Measurements from ENCODE around the gene GDF9. TPM values are rescaled to one million over a fixed set of nuclear protein-coding genes. Genes with fewer than 3 reads are reported as not detected.

Gene GDF9
- total RNA-seq, 5 donors from 2014 or later (not counting 1 experiment from before 2014, with no cell fraction given), result 0.63 to 1.9 (median 0.92) TPM

GRCh38 chr5:132825033-132825833 lies 41.0 kb downstream of the GDF9 start:
- Histone ChIP-seq H3K4me3 (ENCODE audit: control insufficient read depth in 1 of 2, extremely low read depth in 1 of 2, low read length in 1 of 2) (peak overlapping the region in 1 of 2 donors; percentile 42), H3K9me3 (no peaks in the 10 kb centered on the region), H3K27ac (ENCODE audit: low read length) (no peak overlapping the region), H3K4me1 (ENCODE audit: control insufficient read depth in 1 of 2, extremely low read depth in 1 of 2, insufficient read depth in 2 of 2, low read length in 2 of 2) (peaks cover under 1 to 24% of the 10 kb centered on the region in 2 experiments), H3K36me3 (ENCODE audit: control insufficient read depth in 2 of 2, extremely low read depth in 1 of 2, insufficient read depth in 1 of 2, low read length in 1 of 2) (no peaks in the 10 kb centered on the region), H3K27me3 (replicated peaks in 1 of 2; ENCODE audit: control insufficient read depth in 2 of 2, extremely low read depth in 1 of 2, insufficient read depth in 2 of 2, low read length in 1 of 2) (peaks cover 6 to 73% of the 10 kb centered on the region in 2 experiments)
- POLR2A ChIA-PET, result interaction anchor here in 1 of 2 donors (0.6 kb wide), 1 partner anchor 325 kb away, joined by 4 read pairs; no protein-coding TSS in a partner anchor
- Mint-ChIP-seq H3K4me3 (peak overlapping the region; percentile 13 to 47 (median 21)), H3K36me3 (no peaks in the 10 kb centered on the region), H3K27ac (no peak overlapping the region), H3K4me1 (peaks cover 6 to 19% (median 10%) of the 10 kb centered on the region in 3 donors), H3K27me3 (peaks cover 29 to 63% of the 10 kb centered on the region in 2 donors), H3K9me3 (no peaks in the 10 kb centered on the region)
- ATAC-seq (replicated peaks in 1 of 4) (peak in 1 of 4 experiments; percentile 3), DNase-seq (no peak)
- WGBS (ENCODE audit: insufficient coverage), result 24% methylated on average over 71 of the region's 71 CpGs
- CTCF ChIA-PET, result no interaction called here

DNA sequence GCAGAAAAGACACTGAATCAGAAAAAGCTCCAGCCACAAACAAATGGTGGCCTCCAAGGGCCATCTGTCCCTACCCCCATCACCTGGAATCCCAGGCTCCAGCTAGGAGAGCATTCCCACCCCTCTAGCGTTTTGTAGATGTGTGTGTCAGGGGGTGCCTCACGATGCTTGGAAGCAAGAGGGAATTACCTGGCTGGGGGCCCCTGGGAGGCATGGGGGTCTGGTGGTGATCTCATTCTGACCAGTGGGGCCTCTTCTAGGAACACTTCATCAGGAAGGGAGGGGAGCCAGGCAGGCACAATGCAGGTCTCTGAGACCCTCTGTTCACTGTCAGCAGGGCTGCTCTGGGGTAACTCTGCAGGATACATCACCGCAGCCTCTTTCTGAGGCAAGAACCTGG lies 41.8 kb downstream of the GDF9 start:
- peaks cover 32 to 61% of the 10 kb centered on the region in 2 donors for H3K27me3 Mint-ChIP-seq
- H3K27ac Mint-ChIP-seq, result no peak overlapping the region
- H3K4me1 Mint-ChIP-seq, result peaks cover 12 to 20% (median 13%) of the 10 kb centered on the region in 3 donors
- Histone ChIP-seq H3K27ac (ENCODE audit: low read length) (no peak overlapping the region), H3K36me3 (ENCODE audit: control insufficient read depth in 2 of 2, extremely low read depth in 1 of 2, insufficient read depth in 1 of 2, low read length in 1 of 2) (no peaks in the 10 kb centered on the region), H3K4me3 (ENCODE audit: control insufficient read depth in 1 of 2, extremely low read depth in 1 of 2, low read length in 1 of 2) (no peak overlapping the region), H3K9me3 (no peaks in the 10 kb centered on the region), H3K27me3 (replicated peaks in 1 of 2; ENCODE audit: control insufficient read depth in 2 of 2, extremely low read depth in 1 of 2, insufficient read depth in 2 of 2, low read length in 1 of 2) (peaks cover 6 to 75% of the 10 kb centered on the region in 2 experiments), H3K4me1 (ENCODE audit: control insufficient read depth in 1 of 2, extremely low read depth in 1 of 2, insufficient read depth in 2 of 2, low read length in 2 of 2) (peaks cover 5 to 27% of the 10 kb centered on the region in 2 experiments)
- CTCF ChIA-PET, result no interaction called here
- no peak for DNase-seq
- H3K9me3 Mint-ChIP-seq, result no peaks in the 10 kb centered on the region
- no peak for ATAC-seq (replicated peaks in 1 of 4)
- H3K4me3 Mint-ChIP-seq, result peak overlapping the region in 2 of 3 donors; percentile 21 to 47
- WGBS (ENCODE audit: insufficient coverage), result 100% methylated on average over 1 of the region's 3 CpGs
- H3K36me3 Mint-ChIP-seq, result no peaks in the 10 kb centered on the region
- POLR2A ChIA-PET, result no interaction called here

- POLR2A ChIA-PET, result no interaction called here
- DNase-seq (no peak), ATAC-seq (replicated peaks in 1 of 4) (no peak)
- Mint-ChIP-seq H3K9me3 (no peaks in the 10 kb centered on the region), H3K4me3 (peak overlapping the region in 1 of 3 donors; percentile 19), H3K36me3 (no peaks in the 10 kb centered on the region), H3K27ac (no peak overlapping the region), H3K27me3 (peaks cover 26 to 65% of the 10 kb centered on the region in 2 donors), H3K4me1 (peaks cover 11 to 17% (median 12%) of the 10 kb centered on the region in 3 donors)
- no peaks in the 10 kb centered on the region for H3K9me3 ChIP-seq
- peaks cover 6 to 75% of the 10 kb centered on the region in 2 experiments for H3K27me3 ChIP-seq (replicated peaks in 1 of 2; ENCODE audit: control insufficient read depth in 2 of 2, extremely low read depth in 1 of 2, insufficient read depth in 2 of 2, low read length in 1 of 2)
- H3K4me3 ChIP-seq (ENCODE audit: control insufficient read depth in 1 of 2, extremely low read depth in 1 of 2, low read length in 1 of 2), result no peak overlapping the region
- H3K36me3 ChIP-seq (ENCODE audit: control insufficient read depth in 2 of 2, extremely low read depth in 1 of 2, insufficient read depth in 1 of 2, low read length in 1 of 2), result no peaks in the 10 kb centered on the region
- peaks cover 5 to 25% of the 10 kb centered on the region in 2 experiments for H3K4me1 ChIP-seq (ENCODE audit: control insufficient read depth in 1 of 2, extremely low read depth in 1 of 2, insufficient read depth in 2 of 2, low read length in 2 of 2)
- WGBS (ENCODE audit: insufficient coverage), result 82% methylated on average over 5 of the region's 7 CpGs
- no peak overlapping the region for H3K27ac ChIP-seq (ENCODE audit: low read length)
- CTCF ChIA-PET, result no interaction called here
Observed at GRCh38 chr5:132823481-132824050, 42.7 kb downstream of the GDF9 start.

- no peak overlapping the region for H3K27ac Mint-ChIP-seq
- H3K36me3 ChIP-seq (ENCODE audit: control insufficient read depth in 2 of 2, extremely low read depth in 1 of 2, insufficient read depth in 1 of 2, low read length in 1 of 2), result no peaks in the 10 kb centered on the region
- peaks cover 25 to 61% of the 10 kb centered on the region in 2 donors for H3K27me3 Mint-ChIP-seq
- WGBS (ENCODE audit: insufficient coverage), result 28% methylated on average over 62 of the region's 68 CpGs
- peak overlapping the region in 1 of 3 donors; percentile 19 for H3K4me3 Mint-ChIP-seq
- CTCF ChIA-PET, result interaction anchor here in 1 of 2 donors (1.1 kb wide), 1 partner anchor 57 kb away, joined by 3 read pairs; no protein-coding TSS in a partner anchor
- ATAC-seq (replicated peaks in 1 of 4) (no peak), DNase-seq (no peak)
- H3K9me3 Mint-ChIP-seq, result no peaks in the 10 kb centered on the region
- no peaks in the 10 kb centered on the region for H3K9me3 ChIP-seq
- no peak overlapping the region for H3K4me3 ChIP-seq (ENCODE audit: control insufficient read depth in 1 of 2, extremely low read depth in 1 of 2, low read length in 1 of 2)
- peaks cover 5 to 25% of the 10 kb centered on the region in 2 experiments for H3K4me1 ChIP-seq (ENCODE audit: control insufficient read depth in 1 of 2, extremely low read depth in 1 of 2, insufficient read depth in 2 of 2, low read length in 2 of 2)
- peaks cover 11 to 17% (median 12%) of the 10 kb centered on the region in 3 donors for H3K4me1 Mint-ChIP-seq
- no peak overlapping the region for H3K27ac ChIP-seq (ENCODE audit: low read length)
- POLR2A ChIA-PET, result interaction anchor here in 1 of 2 donors (0.7 kb wide), 1 partner anchor 117 kb away, joined by 5 read pairs; no protein-coding TSS in a partner anchor
- H3K27me3 ChIP-seq (replicated peaks in 1 of 2; ENCODE audit: control insufficient read depth in 2 of 2, extremely low read depth in 1 of 2, insufficient read depth in 2 of 2, low read length in 1 of 2), result peaks cover 6 to 73% of the 10 kb centered on the region in 2 experiments
- no peaks in the 10 kb centered on the region for H3K36me3 Mint-ChIP-seq
Observed at GRCh38 chr5:132822650-132823480, 43.4 kb downstream of the GDF9 start.

DNA sequence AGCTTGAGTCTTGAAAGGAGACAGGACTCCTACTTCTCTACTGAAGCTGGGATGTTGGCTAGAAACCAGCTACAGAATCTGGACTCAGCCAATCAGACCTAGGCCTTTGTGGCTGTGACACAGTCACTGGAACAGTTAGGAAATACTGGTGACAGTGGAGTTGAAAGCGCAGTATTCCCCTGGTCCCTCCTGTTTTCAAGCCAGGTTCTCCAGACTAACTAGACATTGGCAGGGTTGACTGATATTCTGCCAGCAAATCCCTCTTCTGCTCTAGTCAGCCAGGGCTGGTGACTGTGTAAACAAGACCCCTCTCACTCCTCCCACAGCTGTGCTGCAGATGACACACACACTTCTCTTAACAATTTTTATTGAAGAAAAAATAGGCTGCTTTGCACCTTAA lies 44.5 kb downstream of the GDF9 start:
- H3K9me3 ChIP-seq, result no peaks in the 10 kb centered on the region
- no peak for ATAC-seq (replicated peaks in 1 of 4)
- ChIA-PET CTCF (no interaction called here), POLR2A (interaction anchor here (0.6 kb wide), 2 partner anchors 77 to 90 kb away, joined by 3 to 4 read pairs; no protein-coding TSS in a partner anchor)
- DNase-seq, result no peak
- H3K27me3 Mint-ChIP-seq, result peaks cover 14 to 50% of the 10 kb centered on the region in 2 donors
- no peak overlapping the region for H3K27ac Mint-ChIP-seq
- no peak overlapping the region for H3K4me3 Mint-ChIP-seq
- H3K36me3 Mint-ChIP-seq, result no peaks in the 10 kb centered on the region
- no peak overlapping the region for H3K4me3 ChIP-seq (ENCODE audit: control insufficient read depth in 1 of 2, extremely low read depth in 1 of 2, low read length in 1 of 2)
- no peaks in the 10 kb centered on the region for H3K9me3 Mint-ChIP-seq
- peaks cover 3 to 64% of the 10 kb centered on the region in 2 experiments for H3K27me3 ChIP-seq (replicated peaks in 1 of 2; ENCODE audit: control insufficient read depth in 2 of 2, extremely low read depth in 1 of 2, insufficient read depth in 2 of 2, low read length in 1 of 2)
- 100% methylated on average over 1 of the region's 1 CpG for WGBS (ENCODE audit: insufficient coverage)
- H3K4me1 Mint-ChIP-seq, result peaks cover 11 to 14% (median 12%) of the 10 kb centered on the region in 3 donors
- H3K36me3 ChIP-seq (ENCODE audit: control insufficient read depth in 2 of 2, extremely low read depth in 1 of 2, insufficient read depth in 1 of 2, low read length in 1 of 2), result no peaks in the 10 kb centered on the region
- H3K27ac ChIP-seq (ENCODE audit: low read length), result no peak overlapping the region
- peaks cover 5 to 25% of the 10 kb centered on the region in 2 experiments for H3K4me1 ChIP-seq (ENCODE audit: control insufficient read depth in 1 of 2, extremely low read depth in 1 of 2, insufficient read depth in 2 of 2, low read length in 2 of 2)
